ENCODE data around the gene RP9.

RP9 gene

GRCh38 chr7:33109005-33109757, at the start of gene RP9:
TSS of gene RP9 (minus strand) at chr7:33109404. CDS start at chr7:33109372, 32 bp downstream.
- DNase-seq, result peak; percentile 74

GRCh38 chr7:33157781-33158180, 48.6 kb upstream of the RP9 start:
- no peak for DNase-seq

- no peak for DNase-seq
Observed at GRCh38 chr7:33157311-33157710, 48.1 kb upstream of the RP9 start.

- no peak for DNase-seq
Observed at GRCh38 chr7:33156441-33156840, 47.2 kb upstream of the RP9 start.

GRCh38 chr7:33155811-33156210, 46.6 kb upstream of the RP9 start:
- DNase-seq, result no peak

GRCh38 chr7:33152087-33152486, 42.9 kb upstream of the RP9 start:
- no peak for DNase-seq

- DNase-seq, result no peak
Observed at GRCh38 chr7:33145156-33145555, 36.0 kb upstream of the RP9 start.

GRCh38 chr7:33143996-33144718, 35.0 kb upstream of the RP9 start:
- DNase-seq, result no peak

- no peak for DNase-seq
Observed at GRCh38 chr7:33142585-33142984, 33.4 kb upstream of the RP9 start.

- no peak for DNase-seq
Observed at GRCh38 chr7:33137103-33137502, 27.9 kb upstream of the RP9 start.

GRCh38 chr7:33130184-33130583, 21.0 kb upstream of the RP9 start:
- DNase-seq, result no peak

- no peak for DNase-seq
Observed at GRCh38 chr7:33129806-33130153, 20.6 kb upstream of the RP9 start.

GRCh38 chr7:33128990-33129805, 20.0 kb upstream of the RP9 start, which contains the start of gene BBS9:
TSS of gene BBS9 (plus strand) at chr7:33129564. CDS start at chr7:33146253, 16,689 bp downstream.
- DNase-seq, result peak; percentile 92

- DNase-seq, result no peak
Observed at GRCh38 chr7:33128631-33128989, 19.4 kb upstream of the RP9 start.

GRCh38 chr7:33127085-33127484, 17.9 kb upstream of the RP9 start:
- no peak for DNase-seq

GRCh38 chr7:33118383-33118782, 9.2 kb upstream of the RP9 start:
- no peak for DNase-seq

GRCh38 chr7:33114976-33115375, 5.8 kb upstream of the RP9 start:
- DNase-seq, result no peak

- no peak for DNase-seq
Observed at GRCh38 chr7:33111614-33112013, 2.4 kb upstream of the RP9 start.

- peak; percentile 11 for DNase-seq
Observed at GRCh38 chr7:33109758-33110238, 594 bp upstream of the RP9 start.

- DNase-seq, result no peak
Observed at GRCh38 chr7:33108554-33109004, 625 bp downstream of the RP9 start.

GRCh38 chr7:33107136-33108066, 1.8 kb downstream of the RP9 start:
- peak; percentile 13 for DNase-seq

GRCh38 chr7:33101906-33102305, 7.3 kb downstream of the RP9 start:
- no peak for DNase-seq

Data from COR-L47 (cell line).